ENCODE results near the gene MSANTD3. TPM values are rescaled to one million over a fixed set of nuclear protein-coding genes. Genes with fewer than 3 reads are reported as not detected.

Gene MSANTD3
- total RNA-seq, 1 experiment from 2014 or later: 35.7 TPM

DNA sequence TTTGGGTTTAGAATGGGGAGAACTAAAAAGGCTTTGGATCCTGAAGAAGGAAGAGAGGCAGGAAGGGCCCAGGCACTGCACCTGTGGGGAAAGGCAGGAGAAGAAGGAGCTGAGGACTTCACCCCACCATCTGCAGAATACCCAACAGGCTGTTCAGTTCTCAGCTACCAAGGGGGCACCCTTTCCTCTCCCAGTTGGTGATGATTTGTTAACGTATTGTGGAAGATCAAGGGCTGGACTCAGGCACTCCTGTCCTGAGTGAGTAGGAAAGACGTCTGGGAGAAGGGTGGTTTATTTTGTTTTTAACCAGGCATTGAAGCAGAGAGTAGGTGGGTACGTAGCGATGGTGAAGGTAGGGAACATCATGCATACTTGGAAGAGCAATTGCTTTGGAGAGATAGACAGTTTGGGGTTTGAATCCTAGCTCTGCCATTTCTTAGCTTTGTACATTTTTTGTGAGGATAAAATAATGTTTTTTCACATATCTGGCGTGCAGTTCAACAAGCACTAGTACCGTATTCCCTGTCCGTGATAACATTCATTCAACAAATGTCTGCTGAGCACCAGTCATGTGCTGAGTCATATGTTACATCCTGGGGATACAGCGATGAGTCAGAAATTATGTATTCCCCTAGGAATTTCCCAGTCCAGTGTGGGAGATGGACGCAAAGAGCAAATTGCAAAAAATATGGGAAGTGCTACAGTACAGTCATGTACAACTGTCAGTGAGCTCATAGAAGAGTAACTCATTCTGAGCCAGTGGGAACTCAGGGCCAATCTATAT, 2.1 kb downstream of the MSANTD3 start:
- no peak overlapping the region for H3K23ac ChIP-seq (ENCODE audit: insufficient read length, low read depth, low read length)
- 100% methylated on average over 2 of the region's 9 CpGs for WGBS (ENCODE audit: extremely low coverage, insufficient read length, low lambda C conversion rate)
- H3K9me3 ChIP-seq (ENCODE audit: control insufficient read depth, low read depth, low read length): no peaks in the 10 kb centered on the region
- peaks cover 7% of the 10 kb centered on the region for H3K79me1 ChIP-seq (ENCODE audit: insufficient read depth, low read depth, low read length, poor library complexity, severe bottlenecking)
- Mint-ChIP-seq H3K4me1 (peaks cover 38 to 44% of the 10 kb centered on the region in 2 experiments), H3K9me3 (no peaks in the 10 kb centered on the region), H3K4me3 (peak overlapping the region; percentile 4 to 91; a peak in 4 of 5 replicates), H3K27ac (peak overlapping the region in 1 of 3 experiments; percentile 21; a peak in 2 of 7 replicates), H3K36me3 (ENCODE audit: insufficient read depth in 1 of 3, low read depth in 3 of 3) (peaks cover 8 to 21% (median 11%) of the 10 kb centered on the region in 3 experiments), H3K27me3 (ENCODE audit: low read depth) (0 out of 2 replicates have a peak, but pooled peaks cover 1% of the 10 kb centered on the region)
- no peak overlapping the region for H2BK120ac ChIP-seq (ENCODE audit: low read depth, low read length, poor library complexity, severe bottlenecking)
- no peak overlapping the region for H4K91ac ChIP-seq (ENCODE audit: insufficient read length, low read depth, low read length)
- H2BK12ac ChIP-seq (ENCODE audit: insufficient read length, low read depth, low read length): no peak overlapping the region
- H3K14ac ChIP-seq (ENCODE audit: insufficient read depth, low read length): no peak overlapping the region
- no peak overlapping the region for H4K5ac ChIP-seq (ENCODE audit: insufficient read length, low read depth, low read length)
- peaks cover 13% of the 10 kb centered on the region for H3K23me2 ChIP-seq (ENCODE audit: insufficient read length, low read depth, low read length, poor library complexity, severe bottlenecking)
- no peaks in the 10 kb centered on the region for H3K27me3 ChIP-seq (ENCODE audit: insufficient read depth, low read length)
- H3K4ac ChIP-seq (ENCODE audit: low read depth, low read length): no peak overlapping the region
- DNase-seq: no peak
- H3T11ph ChIP-seq (ENCODE audit: low read length): no peak overlapping the region
- no peak overlapping the region for H4K8ac ChIP-seq (replicated peaks; ENCODE audit: insufficient read length, low read depth, low read length)
- H4K20me1 ChIP-seq (ENCODE audit: control insufficient read depth, insufficient read depth, insufficient read length): no peaks in the 10 kb centered on the region
- no peak overlapping the region for H2BK15ac ChIP-seq (ENCODE audit: low read depth, low read length)
- H3K4me2 ChIP-seq (ENCODE audit: insufficient read depth, insufficient read length, low read length): no peak overlapping the region
- H2BK5ac ChIP-seq (ENCODE audit: insufficient read length, low read length): no peak overlapping the region
- TF ChIP-seq, protein P1, sequence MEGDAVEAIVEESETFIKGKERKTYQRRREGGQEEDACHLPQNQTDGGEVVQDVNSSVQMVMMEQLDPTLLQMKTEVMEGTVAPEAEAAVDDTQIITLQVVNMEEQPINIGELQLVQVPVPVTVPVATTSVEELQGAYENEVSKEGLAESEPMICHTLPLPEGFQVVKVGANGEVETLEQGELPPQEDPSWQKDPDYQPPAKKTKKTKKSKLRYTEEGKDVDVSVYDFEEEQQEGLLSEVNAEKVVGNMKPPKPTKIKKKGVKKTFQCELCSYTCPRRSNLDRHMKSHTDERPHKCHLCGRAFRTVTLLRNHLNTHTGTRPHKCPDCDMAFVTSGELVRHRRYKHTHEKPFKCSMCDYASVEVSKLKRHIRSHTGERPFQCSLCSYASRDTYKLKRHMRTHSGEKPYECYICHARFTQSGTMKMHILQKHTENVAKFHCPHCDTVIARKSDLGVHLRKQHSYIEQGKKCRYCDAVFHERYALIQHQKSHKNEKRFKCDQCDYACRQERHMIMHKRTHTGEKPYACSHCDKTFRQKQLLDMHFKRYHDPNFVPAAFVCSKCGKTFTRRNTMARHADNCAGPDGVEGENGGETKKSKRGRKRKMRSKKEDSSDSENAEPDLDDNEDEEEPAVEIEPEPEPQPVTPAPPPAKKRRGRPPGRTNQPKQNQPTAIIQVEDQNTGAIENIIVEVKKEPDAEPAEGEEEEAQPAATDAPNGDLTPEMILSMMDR (conservative IDR thresholded peaks at IDR 0.05): no peak
- no peak overlapping the region for H2AK5ac ChIP-seq (ENCODE audit: insufficient read length, low read length)
- no peak overlapping the region for H3K56ac ChIP-seq (ENCODE audit: insufficient read length, low read depth, low read length)
- H3K79me2 ChIP-seq (ENCODE audit: insufficient read depth, low read length): peaks cover 8% of the 10 kb centered on the region; the same call in 1 of the 2 replicates
- peaks cover 6% of the 10 kb centered on the region; the same call in 1 of the 2 replicates for H3K4me1 ChIP-seq (ENCODE audit: insufficient read depth, low read length)
- H2AFZ ChIP-seq (ENCODE audit: low read length): no peak overlapping the region
- no peak overlapping the region for H3K18ac ChIP-seq (ENCODE audit: insufficient read length, low read depth, low read length)
- H3K9ac ChIP-seq (ENCODE audit: extremely low read depth, insufficient read length, low read length): no peak overlapping the region
- no peak overlapping the region for H3K27ac ChIP-seq (ENCODE audit: insufficient read length, low read depth, low read length)
- no peak overlapping the region for H2BK20ac ChIP-seq (ENCODE audit: low read depth, low read length, poor library complexity, severe bottlenecking)
